ENCODE data around the gene GPR107.

The GPR107 gene

DNA sequence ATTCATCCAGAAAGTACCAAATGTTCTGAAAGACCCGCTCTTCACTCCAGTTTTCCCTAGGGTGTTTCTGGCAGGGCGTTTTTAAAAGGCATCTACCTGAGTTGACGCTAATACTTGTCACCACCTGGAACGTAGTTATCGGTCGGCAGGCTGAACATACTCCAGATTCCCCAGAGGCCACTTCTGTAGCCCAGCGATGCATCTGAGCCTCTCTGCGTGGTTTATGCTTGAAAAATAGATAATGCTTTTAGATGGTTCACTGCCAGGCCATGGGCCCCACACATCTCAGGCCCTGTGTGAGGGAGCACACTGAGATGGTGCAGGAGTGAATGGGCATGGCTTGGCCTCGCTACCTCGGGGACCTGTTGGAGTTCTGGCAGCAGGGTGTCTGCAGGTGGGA is 85.5 kb downstream of the GPR107 start:
- no peak for DNase-seq

DNA sequence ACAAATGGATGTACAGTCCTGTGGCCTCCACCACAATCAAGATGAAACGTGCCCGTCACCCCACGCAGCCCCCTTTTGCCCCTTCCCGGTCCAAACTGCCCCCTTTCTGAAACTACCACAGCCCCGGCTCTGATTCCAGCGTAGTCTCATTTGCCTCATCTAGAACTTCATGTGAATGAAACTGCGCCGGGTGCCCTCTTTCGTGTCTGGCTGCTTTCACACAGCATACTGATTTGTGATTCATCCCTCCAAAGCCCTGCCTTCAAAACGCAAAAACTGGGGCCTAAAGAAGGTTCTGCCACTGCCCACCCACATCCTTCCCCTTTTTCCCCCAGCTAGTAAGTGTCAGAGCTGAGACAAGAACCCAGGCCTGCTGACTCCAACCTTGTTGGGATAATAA is 87.0 kb downstream of the GPR107 start:
- no peak for DNase-seq

DNA sequence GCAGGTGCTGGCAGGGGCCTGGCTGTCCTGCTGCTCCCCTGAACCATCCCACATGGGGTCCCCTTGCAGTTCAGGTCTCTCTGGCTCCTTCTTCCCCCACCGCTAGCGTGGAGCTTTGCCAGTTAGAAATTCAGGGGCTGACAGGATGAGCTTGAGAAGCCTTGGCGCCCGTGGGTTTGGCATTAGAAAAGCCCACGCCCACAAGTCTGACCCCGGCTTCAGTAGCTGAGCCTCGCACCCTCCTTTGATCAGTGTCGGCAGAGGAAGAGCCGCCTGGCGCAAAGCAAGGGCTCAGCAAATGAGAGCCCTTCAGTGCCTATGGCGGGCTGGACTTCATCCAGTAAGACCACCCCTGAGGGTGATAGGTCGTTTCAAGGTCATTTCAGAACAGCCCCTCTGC is 88.3 kb downstream of the GPR107 start:
- DNase-seq, result no peak

DNA sequence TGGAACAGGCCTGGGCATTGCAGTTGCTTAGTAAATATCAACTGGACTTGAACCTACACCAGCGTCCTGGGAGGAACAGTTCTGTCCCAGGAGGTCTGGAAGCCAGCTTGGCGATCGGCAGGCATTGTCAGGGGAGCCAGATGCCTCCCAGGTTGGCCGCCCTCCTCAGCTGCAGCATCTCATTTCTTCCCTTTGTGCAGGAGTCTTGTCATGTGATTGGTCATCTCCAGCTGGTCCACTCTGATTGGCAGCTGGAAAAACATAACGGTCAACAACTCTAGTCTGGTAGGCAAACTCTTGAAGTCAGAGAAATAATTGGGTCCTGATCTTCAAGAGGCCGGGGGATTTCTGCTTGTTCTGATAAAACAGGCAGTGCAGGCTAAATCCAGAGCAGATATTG is 88.9 kb downstream of the GPR107 start:
- DNase-seq, result no peak

DNA sequence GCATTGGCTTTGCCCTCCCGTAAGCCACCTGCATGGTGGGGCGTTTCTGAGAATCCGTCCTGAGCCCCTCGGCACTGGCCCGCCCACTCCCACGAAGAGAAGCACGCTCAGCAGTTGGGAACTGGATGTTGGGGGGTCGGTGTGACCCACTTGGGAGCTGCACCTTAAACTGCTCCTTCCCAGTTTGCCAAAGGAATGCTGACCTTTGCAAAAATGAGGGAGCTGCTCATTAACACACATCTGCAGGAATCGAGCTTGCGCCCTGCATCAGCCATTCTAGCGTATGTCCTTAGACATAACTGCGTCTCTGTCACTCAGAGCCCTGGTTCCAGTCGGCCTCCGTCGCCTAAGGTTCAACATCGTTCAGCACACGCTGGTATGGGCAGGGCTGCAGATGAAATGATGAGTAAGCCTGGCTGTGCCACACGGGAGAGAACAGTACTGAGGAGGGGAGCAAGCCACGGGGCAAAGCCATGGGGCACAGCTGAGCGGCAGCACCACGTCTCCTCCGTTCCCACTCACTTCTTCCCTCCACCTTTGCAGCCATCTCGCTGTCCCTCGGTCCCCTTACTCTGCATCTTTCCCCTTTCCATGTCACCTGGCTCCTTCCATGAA is 89.7 kb downstream of the GPR107 start:
- no peak for DNase-seq

DNA sequence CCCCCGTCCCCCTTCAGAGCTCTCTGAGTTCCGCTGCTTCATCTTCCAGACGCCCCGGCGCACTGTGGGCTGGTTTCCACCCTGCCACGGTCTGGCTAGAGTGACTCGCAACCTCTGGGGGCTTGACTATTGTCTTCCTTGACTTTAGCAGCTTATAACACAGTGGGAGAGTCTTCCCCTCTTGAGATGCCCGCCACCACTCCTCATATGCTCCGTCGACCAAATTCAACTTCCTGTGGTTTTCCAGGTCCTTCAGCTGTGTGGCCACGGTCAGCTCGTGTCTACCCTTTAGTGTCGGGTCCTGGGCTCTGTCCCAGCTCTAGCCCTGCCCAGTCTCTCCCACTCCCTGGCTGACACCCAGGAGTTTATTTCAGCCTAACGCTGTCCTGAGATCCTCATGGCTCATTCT is 90.3 kb downstream of the GPR107 start:
- DNase-seq, result no peak

DNA sequence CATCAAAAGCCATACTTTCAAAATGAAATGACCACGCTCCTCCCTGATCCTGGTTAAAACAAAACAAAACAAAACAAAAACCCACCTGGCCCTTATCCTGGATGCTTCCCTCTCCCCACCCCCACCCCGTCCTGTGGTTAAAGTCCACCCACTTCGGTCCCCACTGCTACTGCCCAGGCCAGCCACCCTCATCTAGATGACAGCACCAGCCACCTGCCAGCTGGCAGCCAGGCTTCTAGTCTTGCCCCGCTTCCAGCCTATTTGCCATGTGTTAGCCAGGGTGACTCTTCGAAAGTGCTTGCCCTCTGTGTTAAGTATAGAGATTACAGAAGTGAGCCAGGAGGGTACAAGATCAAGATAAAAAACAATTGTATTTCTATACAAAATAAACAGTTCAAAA is 91.0 kb downstream of the GPR107 start:
- no peak for DNase-seq

DNA sequence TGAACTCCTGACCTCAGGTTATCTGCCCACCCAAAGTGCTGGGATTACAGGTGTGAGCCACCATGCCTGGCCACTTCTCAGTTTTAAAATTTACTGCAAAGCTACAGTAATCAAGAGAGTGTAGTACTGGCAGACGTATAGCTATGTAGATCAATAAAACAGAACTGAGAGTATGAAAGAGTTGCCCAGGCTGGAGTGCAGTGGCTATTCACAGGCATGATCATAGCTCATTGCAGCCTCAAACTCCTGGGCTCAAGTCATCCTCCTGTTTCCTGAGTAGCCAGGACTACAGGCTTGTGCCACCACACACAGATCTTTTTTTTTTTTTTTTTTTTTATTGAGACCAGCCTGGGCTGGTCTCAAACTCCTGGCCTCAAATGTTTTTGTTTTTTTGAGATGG is 92.0 kb downstream of the GPR107 start:
- no peak for DNase-seq

DNA sequence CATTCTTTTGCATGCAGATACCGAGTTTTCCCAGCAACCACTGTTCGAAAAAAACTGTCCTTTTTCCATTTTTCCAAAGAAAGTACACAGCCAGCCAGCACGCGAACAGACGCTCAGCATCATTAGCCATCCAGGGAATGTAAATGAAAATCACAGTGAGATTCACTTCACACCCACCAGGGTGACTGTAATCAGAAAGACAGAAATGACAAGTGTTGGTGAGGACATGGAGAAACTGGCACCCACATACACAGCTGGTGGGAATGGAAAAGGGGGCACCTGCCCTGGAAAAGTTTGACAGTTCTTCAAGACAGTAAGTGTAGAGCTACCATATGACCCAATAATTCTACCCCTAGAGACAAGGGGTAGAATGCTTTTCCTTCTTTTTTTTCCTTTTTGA is 93.5 kb downstream of the GPR107 start:
- no peak for DNase-seq

DNA sequence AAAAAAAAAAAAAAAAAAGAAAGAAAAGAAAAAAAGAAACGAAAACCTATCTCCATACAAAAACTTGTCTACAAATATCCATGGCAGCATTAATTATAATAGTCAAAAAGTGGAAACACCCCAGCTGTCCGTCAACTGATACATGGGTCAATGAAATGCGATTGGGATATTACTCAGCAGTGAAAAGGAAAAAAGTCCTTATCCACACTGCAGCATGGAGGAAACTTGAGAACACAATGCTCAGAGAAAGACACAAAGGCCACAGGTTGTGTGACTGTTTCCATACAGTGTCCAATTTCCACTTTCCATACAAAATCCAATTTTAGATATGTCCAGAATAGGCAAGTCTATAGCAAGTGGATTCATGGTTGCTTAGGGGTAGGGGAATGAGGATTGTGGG is 94.2 kb downstream of the GPR107 start:
- DNase-seq, result no peak

DNA sequence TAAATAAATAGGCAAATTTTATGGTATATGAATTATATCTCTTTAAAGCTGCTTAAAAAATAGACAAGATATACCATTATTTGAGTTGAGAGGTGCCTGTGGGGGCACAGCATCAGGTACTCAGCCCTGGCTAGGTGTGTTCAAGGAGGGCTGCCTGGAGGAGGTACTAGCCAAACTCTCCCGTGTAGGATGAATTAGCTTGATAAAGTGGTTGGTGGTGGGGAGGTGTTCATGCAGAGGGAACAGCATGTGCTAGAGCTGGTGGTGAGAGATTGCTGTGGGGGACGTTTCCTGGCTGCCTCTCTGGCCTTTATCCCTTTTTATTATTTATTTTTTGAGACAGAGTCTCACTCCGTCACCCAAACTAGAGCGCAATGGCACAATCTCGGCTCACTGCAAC is 95.3 kb downstream of the GPR107 start:
- DNase-seq, result no peak

DNA sequence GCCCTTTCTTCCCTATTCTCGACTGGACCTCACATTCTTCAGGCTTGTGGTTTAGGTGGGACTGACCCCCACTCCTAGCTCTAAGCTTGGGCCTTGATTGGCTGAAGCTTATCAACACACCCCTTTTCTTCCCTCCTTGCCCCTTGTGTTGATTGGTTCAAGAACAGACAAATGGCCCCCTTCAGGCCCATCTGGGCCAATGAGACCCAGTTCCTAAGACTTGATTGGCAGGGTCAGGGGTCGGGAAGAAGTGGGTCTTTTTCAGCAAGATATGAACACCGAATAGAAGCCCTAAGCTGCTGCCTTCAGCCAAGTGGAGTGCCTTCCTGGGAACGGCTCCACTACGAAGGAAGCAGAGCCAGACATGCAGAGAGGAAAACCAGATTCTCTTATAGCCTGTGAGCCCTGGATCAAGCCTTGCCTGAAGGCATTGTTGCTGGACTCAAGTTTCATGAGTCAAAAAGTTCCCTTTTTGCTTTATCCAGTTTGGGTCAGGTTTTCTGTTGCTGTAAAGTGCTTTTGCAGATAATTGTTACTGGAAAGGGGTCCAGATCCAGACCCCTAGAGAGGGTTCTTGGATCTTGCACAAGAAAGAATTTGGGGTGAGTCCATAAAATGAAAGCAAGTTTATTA is 96.1 kb downstream of the GPR107 start:
- no peak for DNase-seq

DNA sequence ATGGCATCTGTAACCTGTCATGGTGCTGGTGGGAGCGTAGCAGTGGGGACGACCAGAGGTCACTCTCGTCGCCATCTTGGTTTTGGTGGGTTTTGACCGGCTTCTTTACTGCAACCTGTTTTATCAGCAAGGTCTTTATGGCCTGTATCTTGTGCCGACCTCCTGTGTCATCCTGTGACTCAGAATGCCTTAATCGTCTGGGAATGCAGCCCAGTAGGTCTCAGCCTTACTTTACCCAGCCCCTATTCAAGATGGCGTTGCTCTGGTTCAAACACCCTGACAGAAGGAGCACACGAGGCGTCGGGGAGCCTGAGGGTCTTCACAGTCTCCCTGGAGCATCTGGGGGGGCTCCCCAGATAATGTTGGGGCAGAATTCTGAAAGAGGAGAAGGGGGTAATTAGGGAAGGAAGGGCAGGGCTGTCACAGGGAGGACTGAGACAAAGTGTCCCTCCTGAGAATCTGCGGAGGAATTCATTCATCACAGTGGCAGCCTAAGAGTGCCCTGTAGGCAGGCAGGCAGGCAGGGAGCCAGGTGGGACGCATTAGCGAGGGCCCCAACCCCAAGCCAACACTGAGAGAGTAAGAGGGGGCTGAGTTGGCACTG is 97.2 kb downstream of the GPR107 start:
- DNase-seq, result no peak

DNA sequence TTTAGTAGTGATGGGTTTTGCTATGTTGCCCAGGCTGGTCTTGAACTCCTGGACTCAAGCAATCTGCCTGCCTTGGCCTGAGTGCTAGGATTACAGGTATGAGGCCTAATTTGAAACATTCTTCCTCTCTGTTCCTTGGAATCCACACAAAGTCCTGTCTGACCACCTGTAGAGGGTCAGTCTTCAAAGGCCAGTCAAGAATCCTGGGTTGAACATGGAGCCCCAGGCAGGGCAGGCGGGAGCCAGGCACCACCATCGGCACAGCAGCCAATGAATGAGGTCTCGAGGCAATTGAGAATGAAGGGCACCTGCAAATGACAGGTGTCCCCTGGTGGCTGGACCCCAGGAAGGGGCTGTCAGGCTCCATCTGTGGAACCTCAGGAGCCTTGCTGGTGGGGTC is 101.1 kb downstream of the GPR107 start:
- DNase-seq, result no peak

DNA sequence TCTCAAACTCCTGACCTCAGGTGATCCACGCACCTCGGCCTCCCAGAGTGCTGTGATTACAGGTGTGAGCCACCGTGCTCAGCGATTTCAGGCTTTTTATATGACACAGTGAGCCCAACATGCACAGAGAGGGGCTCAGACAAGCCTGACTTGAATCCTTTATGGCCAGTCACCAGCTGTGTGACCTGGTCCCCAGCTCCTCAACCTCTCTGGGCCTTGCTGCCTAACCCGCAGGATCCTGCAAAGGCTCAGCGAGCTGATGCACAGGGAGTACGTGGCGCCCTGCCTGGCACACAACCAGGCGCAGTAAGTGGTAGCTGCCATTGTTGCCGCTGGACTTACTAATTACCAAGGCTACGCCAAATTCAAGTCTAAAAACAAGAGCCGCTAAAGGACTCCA is 101.9 kb downstream of the GPR107 start:
- DNase-seq, result no peak

DNA sequence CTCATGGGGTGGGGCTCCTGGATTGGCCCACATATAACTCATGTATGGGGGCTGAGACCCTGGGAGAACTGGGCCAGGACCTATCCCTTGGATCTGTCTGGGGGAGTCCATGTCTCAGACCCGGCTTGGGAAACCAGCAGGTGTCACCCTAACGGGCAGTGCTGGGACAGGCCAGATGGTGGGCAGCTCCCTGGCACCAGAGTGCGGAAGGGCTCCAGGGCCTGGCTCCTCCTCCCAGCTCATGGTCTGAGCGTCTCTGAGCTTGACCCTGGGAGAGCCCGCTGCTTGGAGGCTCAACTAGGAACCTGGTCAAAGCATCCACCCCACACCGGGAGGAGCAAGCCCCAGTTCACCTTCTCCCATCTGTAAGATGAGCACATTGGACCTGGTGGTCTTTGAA is 103.0 kb downstream of the GPR107 start:
- peak in 1 of 2 experiments; percentile 59 for DNase-seq

DNA sequence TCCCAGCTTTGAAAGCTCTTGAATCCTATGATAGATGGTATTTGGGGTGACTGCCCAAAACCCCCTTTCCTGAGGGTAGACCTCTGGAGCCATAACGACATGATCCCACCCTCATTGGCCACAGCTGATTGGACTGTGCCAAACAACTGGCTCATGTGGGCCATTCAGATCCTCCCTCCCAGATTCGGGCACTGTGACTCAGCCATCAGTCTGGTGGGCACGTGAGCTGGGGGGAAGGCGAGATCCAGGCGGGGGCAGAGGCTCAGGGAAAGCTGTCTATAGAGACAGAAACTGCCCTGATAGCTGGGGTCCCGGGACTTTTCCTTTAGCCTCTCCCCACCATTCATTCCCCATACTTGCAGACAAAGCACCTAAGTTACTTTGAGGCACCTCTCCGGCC is 103.4 kb downstream of the GPR107 start:
- no peak for DNase-seq

DNA sequence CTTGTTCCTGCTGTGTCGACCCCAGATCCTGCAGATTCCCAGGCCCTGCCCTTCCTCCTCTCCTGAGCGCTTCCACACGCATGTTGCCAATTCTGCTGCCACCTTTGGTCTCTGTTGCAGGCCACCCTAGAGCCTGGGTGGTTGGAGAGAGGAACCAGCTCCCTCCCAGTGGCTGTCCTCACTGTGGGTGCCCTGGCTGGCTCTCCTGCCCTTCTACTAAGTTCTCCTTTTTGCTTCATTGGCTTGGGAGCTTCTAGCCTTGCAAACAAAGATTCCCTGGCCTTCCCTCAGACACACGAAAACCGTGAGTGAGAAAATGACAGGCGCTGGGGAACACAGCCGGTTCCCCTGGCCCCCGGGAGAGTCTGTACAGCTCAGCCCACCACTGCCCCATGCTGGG is 104.3 kb downstream of the GPR107 start:
- DNase-seq, result no peak

DNA sequence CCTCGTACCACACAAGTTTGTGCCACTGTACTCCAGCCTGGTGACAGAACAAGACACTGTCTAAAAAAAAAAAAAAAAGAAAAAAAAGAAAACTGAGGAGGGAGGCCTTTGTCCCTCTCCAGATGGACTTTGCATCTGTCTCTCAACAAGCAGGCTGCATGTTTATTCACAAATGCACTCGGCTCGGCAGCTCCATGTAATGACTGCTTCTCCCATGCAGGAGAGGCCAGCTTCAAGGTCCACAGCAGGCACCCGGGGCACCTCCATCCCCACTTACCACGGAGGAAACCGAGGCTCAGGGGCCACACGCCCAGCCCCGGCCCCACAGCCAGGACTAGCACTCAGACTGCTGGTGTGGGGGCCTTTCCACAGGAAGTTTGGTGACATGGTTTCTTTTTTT is 105.4 kb downstream of the GPR107 start:
- DNase-seq, result no peak

DNA sequence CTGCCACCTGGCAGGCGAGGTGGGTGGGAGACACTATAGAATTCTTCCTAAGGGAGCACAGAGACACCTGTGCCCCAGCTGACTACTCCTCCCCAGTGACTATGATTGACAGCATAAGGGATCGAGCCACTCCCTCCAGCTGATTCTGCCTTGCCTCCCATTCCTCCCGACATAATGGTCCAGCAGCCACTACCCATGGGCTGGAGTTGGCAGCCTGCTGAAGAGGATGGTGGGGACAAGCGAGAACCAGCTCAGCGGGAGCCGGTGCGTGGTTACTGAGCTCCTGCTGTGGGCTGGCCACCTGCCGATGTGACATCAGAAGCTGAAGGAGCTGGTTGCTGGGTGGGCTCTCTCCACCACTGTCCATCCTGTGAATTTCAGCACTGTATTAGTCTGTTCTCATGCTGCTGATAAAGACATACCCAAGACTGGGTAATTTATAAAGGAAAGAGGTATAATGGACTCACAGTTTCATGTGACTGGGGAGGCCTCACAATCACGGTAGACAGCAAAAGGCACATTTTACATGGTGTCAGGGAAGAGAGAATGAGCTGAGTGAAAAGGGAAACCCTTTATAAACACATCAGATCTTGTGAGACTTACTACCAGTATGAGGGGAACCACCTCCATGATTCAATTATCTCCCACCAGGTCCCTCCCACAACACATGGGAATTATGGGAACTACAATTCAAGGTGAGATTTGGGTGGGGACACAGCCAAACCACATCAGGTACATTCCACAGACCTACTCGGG is 106.4 kb downstream of the GPR107 start:
- no peak for DNase-seq

DNA sequence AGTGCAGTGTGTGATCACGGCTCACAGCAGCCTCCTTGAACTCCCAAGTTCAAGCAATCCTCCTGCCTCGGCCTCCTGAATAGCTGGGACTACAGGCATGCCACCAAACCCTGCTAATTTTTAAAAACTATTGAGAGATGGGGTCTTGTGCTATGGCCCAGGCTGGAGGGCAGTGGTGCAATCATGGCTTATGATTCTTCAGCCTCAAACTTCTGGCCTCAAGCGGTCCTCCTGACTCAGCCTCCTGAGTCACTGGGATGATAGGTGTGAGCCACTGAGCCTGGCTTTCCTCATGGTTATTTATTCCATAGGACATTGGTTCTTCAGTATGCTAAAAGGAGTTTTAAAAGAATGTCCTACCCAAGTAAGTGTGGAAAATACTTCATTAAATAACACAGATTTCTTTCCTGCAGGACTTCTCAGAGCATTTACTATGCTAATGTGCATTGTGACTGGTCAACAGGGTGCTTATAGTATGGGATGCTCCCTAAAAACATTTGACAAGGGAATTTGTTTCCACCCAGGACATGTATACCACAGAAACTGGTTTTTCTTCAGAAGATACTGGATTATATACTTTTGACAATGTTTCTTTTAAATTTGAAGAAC is 107.3 kb downstream of the GPR107 start:
- DNase-seq, result no peak

DNA sequence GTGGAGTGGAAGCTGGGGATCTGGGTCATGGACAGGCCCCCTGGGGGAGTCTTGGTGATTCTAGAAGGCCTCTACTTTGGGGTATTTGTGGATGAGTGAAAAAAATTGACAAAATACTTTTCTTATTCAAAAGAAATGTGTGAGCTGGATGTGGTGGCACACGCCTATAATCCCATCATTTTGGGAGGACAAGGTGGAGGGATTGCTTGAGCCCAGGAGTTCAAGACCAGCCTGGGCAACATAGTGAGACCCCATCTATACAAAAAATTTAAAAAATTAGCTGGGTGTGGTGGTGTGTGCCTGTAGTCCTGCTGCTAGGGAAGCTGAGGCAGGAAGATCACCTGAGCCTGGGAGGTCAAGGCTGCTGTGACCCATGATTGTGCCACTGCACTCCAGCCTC is 111.9 kb downstream of the GPR107 start:
- no peak for DNase-seq

DNA sequence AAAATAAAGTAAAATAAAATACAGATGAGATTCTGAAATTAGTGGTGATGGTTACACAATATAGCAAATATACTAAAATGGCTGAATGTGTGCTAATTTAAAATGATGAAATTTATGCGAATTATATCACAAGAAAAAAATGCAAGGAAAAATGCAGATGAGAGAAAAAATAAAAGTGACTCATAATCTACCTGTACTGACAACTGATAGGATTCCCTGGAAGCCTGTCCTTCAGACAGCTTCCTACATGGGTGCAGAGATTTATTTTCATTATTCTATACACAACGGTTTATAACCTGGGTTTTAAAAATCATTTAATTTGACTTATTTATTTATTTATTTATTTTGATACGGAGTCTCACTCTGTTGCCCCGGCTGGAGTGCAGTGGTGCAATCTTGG is 112.7 kb downstream of the GPR107 start:
- no peak for DNase-seq

DNA sequence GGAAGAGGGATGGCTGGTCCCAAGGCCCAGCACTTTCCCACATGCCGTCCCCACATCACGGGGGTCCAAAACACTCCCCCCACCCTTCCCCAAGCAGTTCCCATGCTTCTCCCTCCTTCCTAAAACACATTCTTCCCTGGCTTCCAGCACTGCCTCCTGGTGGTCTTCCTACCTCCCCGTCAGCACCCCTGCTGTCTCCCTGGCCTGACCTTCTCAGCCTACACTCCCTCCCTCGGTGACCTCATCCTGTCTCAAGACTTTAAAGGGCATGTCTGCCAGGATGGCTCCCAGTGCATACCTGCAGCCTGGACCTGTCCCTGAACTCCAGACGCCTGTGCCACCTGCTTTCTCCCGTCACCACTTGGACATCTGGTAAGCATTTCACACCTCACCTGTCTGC is 114.2 kb downstream of the GPR107 start:
- DNase-seq, result no peak

Data from cerebellar nuclear complex (tissue), 1 donor.